22Rv1 (cell line): ENCODE data around the gene MAP4K2.
A peak's percentile ranks its signal among the peaks of the same experiment; 100 is the strongest.

Source experiments
- H3K27ac ChIP-seq: fragments of 450-650 bp; 2 replicates; pipeline ENCODE4 v1.5.1; 2017
- ZFX ChIP-seq: fragments of 450-650 bp; IDR thresholded peaks from 2 replicates; pipeline ENCODE4 v1.6.1; 2017; ENCODE audit warnings: antibody characterized with exemption, borderline replicate concordance
- TF ChIP-seq, protein P1 (sequence below): fragments of 450-650 bp; IDR thresholded peaks from 2 replicates; pipeline ENCODE4 v1.5.1; 2017; ENCODE audit warnings: mild to moderate bottlenecking

Gene MAP4K2

DNA sequence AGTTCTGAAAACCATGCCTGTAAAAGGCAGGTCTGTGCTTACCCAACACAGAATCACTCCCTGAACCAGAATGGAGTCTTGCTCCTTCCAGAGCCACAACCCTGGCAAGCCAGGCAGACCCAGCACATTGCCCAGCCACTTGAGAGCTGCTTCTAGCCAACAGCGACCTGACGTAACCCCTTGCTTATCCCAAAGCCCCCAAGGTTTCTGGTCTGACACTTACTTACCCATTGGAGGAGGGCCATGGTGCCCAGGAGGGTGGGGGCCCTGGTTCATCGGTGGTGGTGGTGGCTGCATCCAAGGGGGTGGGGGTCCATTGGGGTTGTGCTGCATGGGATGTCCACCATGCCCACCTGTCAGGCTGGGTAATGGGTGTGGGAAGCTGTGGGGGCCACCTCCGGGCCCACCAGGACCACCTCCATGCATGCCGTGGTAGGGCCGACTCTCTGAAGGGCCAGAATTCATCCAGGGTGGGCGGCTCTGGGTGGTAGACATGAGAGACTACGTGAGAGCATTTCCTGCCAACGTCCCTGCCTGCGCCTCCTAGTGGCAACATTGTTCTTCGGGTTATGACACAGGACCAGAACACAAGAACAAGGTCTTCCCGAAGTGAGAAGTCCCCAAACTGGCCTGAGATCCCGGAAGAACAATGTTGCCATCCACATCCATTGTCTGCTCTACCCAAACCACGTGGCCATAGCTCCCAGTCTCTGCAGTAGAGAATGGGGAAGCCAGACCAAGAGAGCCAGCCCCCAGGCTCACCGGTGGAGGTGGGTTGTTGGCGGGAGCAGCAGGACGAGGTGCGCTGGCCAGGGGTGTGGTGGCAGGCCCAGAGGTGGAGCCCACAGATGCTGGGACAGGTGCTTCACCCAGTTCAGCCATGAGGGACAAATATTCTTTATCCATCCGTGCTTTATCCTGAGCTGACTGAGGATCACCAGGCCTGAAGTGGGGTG is 35.4 kb downstream of the MAP4K2 start:
- TF ChIP-seq, protein P1, sequence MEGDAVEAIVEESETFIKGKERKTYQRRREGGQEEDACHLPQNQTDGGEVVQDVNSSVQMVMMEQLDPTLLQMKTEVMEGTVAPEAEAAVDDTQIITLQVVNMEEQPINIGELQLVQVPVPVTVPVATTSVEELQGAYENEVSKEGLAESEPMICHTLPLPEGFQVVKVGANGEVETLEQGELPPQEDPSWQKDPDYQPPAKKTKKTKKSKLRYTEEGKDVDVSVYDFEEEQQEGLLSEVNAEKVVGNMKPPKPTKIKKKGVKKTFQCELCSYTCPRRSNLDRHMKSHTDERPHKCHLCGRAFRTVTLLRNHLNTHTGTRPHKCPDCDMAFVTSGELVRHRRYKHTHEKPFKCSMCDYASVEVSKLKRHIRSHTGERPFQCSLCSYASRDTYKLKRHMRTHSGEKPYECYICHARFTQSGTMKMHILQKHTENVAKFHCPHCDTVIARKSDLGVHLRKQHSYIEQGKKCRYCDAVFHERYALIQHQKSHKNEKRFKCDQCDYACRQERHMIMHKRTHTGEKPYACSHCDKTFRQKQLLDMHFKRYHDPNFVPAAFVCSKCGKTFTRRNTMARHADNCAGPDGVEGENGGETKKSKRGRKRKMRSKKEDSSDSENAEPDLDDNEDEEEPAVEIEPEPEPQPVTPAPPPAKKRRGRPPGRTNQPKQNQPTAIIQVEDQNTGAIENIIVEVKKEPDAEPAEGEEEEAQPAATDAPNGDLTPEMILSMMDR = peak; percentile 89
- no peak for TF ChIP-seq ZFX

GRCh38 chr11:64766881-64767280 is 36.1 kb downstream of the MAP4K2 start:
- TF ChIP-seq, protein P1 = no peak
- TF ChIP-seq ZFX = no peak
- no peak overlapping the region for H3K27ac ChIP-seq

More for the DNA sequence above, 35.4 kb downstream of the MAP4K2 start:
- H3K27ac ChIP-seq = 0 out of 2 replicates have a peak overlapping the region, but pooled peaks have one; percentile 12

GRCh38 chr11:64765851-64766665 is 37.0 kb downstream of the MAP4K2 start:
- TF ChIP-seq, protein P1 = no peak
- TF ChIP-seq ZFX = no peak
- H3K27ac ChIP-seq = no peak overlapping the region

- no peak overlapping the region for H3K27ac ChIP-seq
- TF ChIP-seq, protein P1 = peak; percentile 46
- no peak for TF ChIP-seq ZFX
These were observed 37.6 kb downstream of the MAP4K2 start for GRCh38 chr11:64765291-64765850.

- H3K27ac ChIP-seq = 0 out of 2 replicates have a peak overlapping the region, but pooled peaks have one; percentile 50
- TF ChIP-seq, protein P1 = no peak
- no peak for TF ChIP-seq ZFX
These were observed 38.3 kb downstream of the MAP4K2 start for GRCh38 chr11:64764753-64765152.

DNA sequence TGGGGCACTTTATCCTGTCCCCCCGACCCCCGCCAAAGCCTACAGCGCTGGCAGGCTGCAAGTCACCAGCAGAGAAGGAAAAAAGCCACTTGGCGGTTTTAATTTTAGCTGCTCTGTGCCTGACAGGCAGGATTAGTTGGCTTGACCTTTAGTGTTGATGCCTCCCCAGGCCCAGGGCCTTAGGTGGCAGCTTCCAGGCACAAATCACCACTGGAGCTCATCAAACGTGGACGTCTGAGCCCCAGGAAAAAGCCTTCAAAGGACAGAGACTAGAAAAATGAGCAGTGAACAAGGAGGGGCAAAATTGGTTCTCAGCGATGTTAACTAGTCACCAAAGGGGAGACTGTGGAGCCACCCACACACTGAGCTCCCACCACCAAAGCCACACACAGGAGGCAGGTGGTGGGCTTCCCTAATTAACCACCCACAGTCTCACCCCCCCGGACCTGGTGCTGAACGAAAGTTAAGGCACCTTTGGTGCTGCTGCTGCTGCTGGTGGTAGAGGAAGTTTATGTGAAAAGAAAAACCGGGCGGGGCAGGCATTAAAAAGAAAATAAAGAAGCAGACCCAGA is 38.9 kb downstream of the MAP4K2 start:
- peak overlapping the region; percentile 50; the same call in 1 of the 2 replicates for H3K27ac ChIP-seq
- no peak for TF ChIP-seq ZFX
- TF ChIP-seq, protein P1 = no peak
